MCF 10A (cell line): ENCODE data around the gene KRTAP4-2. TPM values are rescaled to one million over a fixed set of nuclear protein-coding genes. Genes with fewer than 3 reads are reported as not detected.

Experiments used
- BruUV-seq: library from RNA; stranded (reverse); fragments of 400-500 nt; replicated peaks from 2 replicates; lab custom pipeline; 2021; lab: Mats Ljungman, UMichigan
- CTCF ChIA-PET: fragments of 300-600 bp; sonication (Branson Sonifier 250); formaldehyde crosslinking; extraction: SDS; loops from one replicate; lab custom pipeline; 2021; ENCODE audit warnings: antibody characterized with exemption, inconsistent platforms; lab: Yijun Ruan, JAX
- POLR2A ChIA-PET: fragments of 300-600, 350-650 bp; sonication (Branson Sonifier 250); formaldehyde crosslinking; extraction: SDS; loops from one replicate; lab custom pipeline; 2020; ENCODE audit warnings: antibody characterized with exemption, inconsistent platforms; lab: Yijun Ruan, JAX
- DNase-seq: peaks from one replicate; pipeline ENCODE4 v3.0.0-alpha.2; 2018; ENCODE audit not compliant: unreplicated experiment
- H3K27ac Mint-ChIP-seq: one replicate; pipeline ENCODE4 v1.8.0; 2022; ENCODE audit warnings: mild to moderate bottlenecking, low read depth, mixed read lengths; ENCODE audit not compliant: unreplicated experiment
- H3K27me3 Mint-ChIP-seq: one replicate; pipeline ENCODE4 v1.8.0; 2022; ENCODE audit warnings: mixed read lengths; ENCODE audit not compliant: insufficient read depth, unreplicated experiment
- H3K36me3 Mint-ChIP-seq: one replicate; pipeline ENCODE4 v1.8.0; 2022; ENCODE audit warnings: mild to moderate bottlenecking, moderate library complexity, mixed read lengths; ENCODE audit not compliant: insufficient read depth, unreplicated experiment
- H3K4me1 Mint-ChIP-seq: one replicate; pipeline ENCODE4 v1.8.0; 2022; ENCODE audit warnings: mixed read lengths; ENCODE audit not compliant: insufficient read depth, unreplicated experiment
- H3K4me3 Mint-ChIP-seq: one replicate; pipeline ENCODE4 v1.8.0; 2022; ENCODE audit warnings: mild to moderate bottlenecking, moderate library complexity, mixed read lengths; ENCODE audit not compliant: unreplicated experiment
- H3K9me3 Mint-ChIP-seq: one replicate; pipeline ENCODE4 v1.8.0; 2022; ENCODE audit warnings: mixed read lengths; ENCODE audit not compliant: unreplicated experiment
- CTCF ChIP-seq: fragments of 200-600 bp; IDR thresholded peaks from one replicate; pipeline ENCODE4 v1.8.0; 2022; ENCODE audit warnings: antibody characterized with exemption, mild to moderate bottlenecking; ENCODE audit not compliant: unreplicated experiment
- intact Hi-C: fragments of 100-400 bp; cut with micrococcal nuclease; formaldehyde crosslinking; loops from 2 replicates; pipeline ENCODE4 v1.14.1; 2022
- total RNA-seq: library from RNA; stranded (reverse); gene quantifications from 2 replicates; pipeline ENCODE4 v1.2.3, GENCODE V29; 2022

KRTAP4-2 gene
- total RNA-seq, 1 experiment from 2014 or later: not detected

GRCh38 chr17:41176744-41177387 is 1.2 kb downstream of the KRTAP4-2 start:
- ChIA-PET POLR2A (no interaction called here), CTCF (no interaction called here)
- no peaks in the 10 kb centered on the region for H3K9me3 Mint-ChIP-seq
- no peak for DNase-seq
- no peaks in the 10 kb centered on the region for H3K36me3 Mint-ChIP-seq
- H3K4me1 Mint-ChIP-seq: no peaks in the 10 kb centered on the region
- TF ChIP-seq CTCF: no peak
- no peak overlapping the region for H3K4me3 Mint-ChIP-seq
- no peak overlapping the region for H3K27ac Mint-ChIP-seq
- BruUV-seq: no TSS peak
- intact Hi-C loops: no loop called here
- H3K27me3 Mint-ChIP-seq: peaks cover 21% of the 10 kb centered on the region

- H3K36me3 Mint-ChIP-seq: no peaks in the 10 kb centered on the region
- BruUV-seq: no TSS peak
- H3K9me3 Mint-ChIP-seq: no peaks in the 10 kb centered on the region
- H3K4me3 Mint-ChIP-seq: no peak overlapping the region
- POLR2A ChIA-PET: interaction anchor here (1.0 kb wide), 1 partner anchor 262 kb away, joined by 5 read pairs; no protein-coding TSS in a partner anchor
- peaks cover 13% of the 10 kb centered on the region for H3K27me3 Mint-ChIP-seq
- no peak for TF ChIP-seq CTCF
- intact Hi-C loops: no loop called here
- no peaks in the 10 kb centered on the region for H3K4me1 Mint-ChIP-seq
- CTCF ChIA-PET: no interaction called here
- no peak for DNase-seq
- no peak overlapping the region for H3K27ac Mint-ChIP-seq
These were observed 6.1 kb downstream of the KRTAP4-2 start for GRCh38 chr17:41171886-41172285.

GRCh38 chr17:41168121-41168520 is 9.9 kb downstream of the KRTAP4-2 start, which contains the start of gene KRTAP4-3:
KRTAP4-3 (minus strand) TSS chr17:41168221; CDS start chr17:41168172, 49 bp downstream.
- Mint-ChIP-seq H3K36me3 (no peaks in the 10 kb centered on the region), H3K27ac (no peak within 1 kb of the TSS), H3K27me3 (no peaks in the 10 kb centered on the region), H3K4me3 (no peak within 1 kb of the TSS), H3K4me1 (no peaks in the 10 kb centered on the region), H3K9me3 (no peaks in the 10 kb centered on the region)
- ChIA-PET CTCF (no interaction called here), POLR2A (interaction anchor here (1.1 kb wide), 1 partner anchor 11 kb away, joined by 3 read pairs; no protein-coding TSS in a partner anchor)
- BruUV-seq: no TSS peak
- TF ChIP-seq CTCF: no peak
- intact Hi-C loops: no loop called here
- DNase-seq: no peak

GRCh38 chr17:41167561-41167960 is 10.5 kb downstream of the KRTAP4-2 start:
- ChIA-PET POLR2A (no interaction called here), CTCF (no interaction called here)
- H3K4me1 Mint-ChIP-seq: no peaks in the 10 kb centered on the region
- no peak overlapping the region for H3K4me3 Mint-ChIP-seq
- no TSS peak for BruUV-seq
- H3K27me3 Mint-ChIP-seq: no peaks in the 10 kb centered on the region
- intact Hi-C loops: no loop called here
- no peaks in the 10 kb centered on the region for H3K36me3 Mint-ChIP-seq
- DNase-seq: no peak
- no peak overlapping the region for H3K27ac Mint-ChIP-seq
- TF ChIP-seq CTCF: no peak
- H3K9me3 Mint-ChIP-seq: no peaks in the 10 kb centered on the region
